OCI-LY3 (cell line): Measurements from ENCODE around the gene PSMG1.

Experiments
- H2AFZ ChIP-seq: fragments of 200-600, 300-600 bp; shearing (Covaris generic); 2 replicates; pipeline ENCODE4 v1.6.0; 2014; ENCODE audit warnings: antibody characterized with exemption, low read depth, low read length
- H3K27ac ChIP-seq: fragments of 200-600, 300-600 bp; sonication (generic); 2 replicates; pipeline ENCODE4 v1.5.1; 2014; ENCODE audit warnings: mild to moderate bottlenecking, low read length, moderate library complexity, mixed read lengths
- H3K27me3 ChIP-seq: fragments of 200-600, 300-600 bp; sonication (generic); 2 replicates; pipeline ENCODE4 v1.6.1; 2014; ENCODE audit warnings: low read depth, low read length, mixed read lengths
- H3K36me3 ChIP-seq: fragments of 200-600, 300-600 bp; sonication (generic); replicated peaks from 2 replicates; pipeline ENCODE3; 2014; ENCODE audit warnings: low read depth, low read length, mixed read lengths
- H3K4me1 ChIP-seq: fragments of 300-600, 200-600 bp; sonication (generic); 2 replicates; pipeline ENCODE4 v1.6.1; 2014; ENCODE audit warnings: low read length, mixed read lengths
- H3K4me2 ChIP-seq: fragments of 200-600, 300-600 bp; sonication (generic); 2 replicates; pipeline ENCODE4 v1.6.1; 2014; ENCODE audit warnings: low read length, mixed read lengths
- H3K4me3 ChIP-seq: fragments of 300-600, 200-600 bp; sonication (generic); 2 replicates; pipeline ENCODE4 v1.5.1; 2014; ENCODE audit warnings: antibody characterized with exemption, mild to moderate bottlenecking, low read length, moderate library complexity
- H3K79me2 ChIP-seq: fragments of 300-600, 200-600 bp; shearing (Covaris generic); 2 replicates; pipeline ENCODE4 v1.6.1; 2014; ENCODE audit warnings: mild to moderate bottlenecking, low read length, mixed read lengths
- H3K9ac ChIP-seq: fragments of 300-600, 200-600 bp; shearing (Covaris generic); 2 replicates; pipeline ENCODE4 v1.6.0; 2014; ENCODE audit warnings: mild to moderate bottlenecking, low read length, moderate library complexity
- H3K9me3 ChIP-seq: fragments of 200-600, 300-600 bp; shearing (Covaris generic); 2 replicates; pipeline ENCODE4 v1.6.1; 2014; ENCODE audit warnings: low read length, mixed read lengths; ENCODE audit not compliant: insufficient read depth
- H4K20me1 ChIP-seq: fragments of 200-600, 300-600 bp; sonication (generic); 2 replicates; pipeline ENCODE4 v1.6.1; 2016; ENCODE audit warnings: low read length, mixed read lengths; ENCODE audit not compliant: insufficient read depth
- EZH2phosphoT487 ChIP-seq: fragments of 200-600 bp; shearing (Covaris generic); IDR thresholded peaks from 2 replicates; pipeline ENCODE4 v1.6.1; 2018; ENCODE audit warnings: antibody characterized with exemption, mixed run types, low read depth
- TF ChIP-seq, protein P1 (sequence below): fragments of 200-600, 300-600 bp; sonication (generic); IDR thresholded peaks from 2 replicates; pipeline ENCODE4 v1.5.1; 2014; ENCODE audit warnings: antibody characterized with exemption, low read length, low read depth

Gene PSMG1

DNA sequence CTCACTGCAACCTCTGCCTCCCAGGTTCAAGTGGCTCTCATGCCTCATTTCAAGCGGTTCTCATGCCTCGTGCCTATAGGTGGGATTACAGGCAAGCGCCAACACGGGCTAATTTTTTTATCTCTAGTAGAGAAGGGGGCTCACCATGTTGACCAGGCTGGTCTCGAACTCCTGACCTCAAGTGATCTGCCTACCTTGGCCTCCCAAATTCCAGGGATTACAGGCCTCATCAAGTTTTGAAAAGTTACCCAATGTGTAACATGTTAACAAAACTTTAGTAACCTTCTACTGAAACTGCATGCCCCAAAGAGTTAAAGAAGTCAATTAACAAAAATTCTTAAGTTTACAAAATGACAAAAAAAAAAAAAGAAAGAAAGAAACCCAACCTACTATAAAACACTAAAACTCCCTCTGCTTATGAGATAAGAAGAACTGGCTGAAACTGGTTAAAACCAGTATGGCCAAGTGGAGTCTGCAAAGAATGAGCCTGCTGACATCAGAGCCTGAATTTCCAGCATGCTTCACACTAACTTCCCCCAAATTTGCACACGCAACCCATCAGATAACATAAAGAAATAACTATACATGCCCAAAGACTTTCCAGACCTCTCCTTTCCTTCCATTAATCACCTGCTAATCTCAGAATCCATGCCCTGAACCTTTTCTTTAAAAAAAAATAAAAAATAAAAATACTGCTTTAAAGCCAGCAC lies 25.5 kb upstream of the PSMG1 start:
- H3K36me3 ChIP-seq: peaks cover 20% of the 10 kb centered on the region
- no peaks in the 10 kb centered on the region for H4K20me1 ChIP-seq
- H2AFZ ChIP-seq: no peak overlapping the region
- no peak overlapping the region for H3K4me2 ChIP-seq
- H3K9ac ChIP-seq: no peak overlapping the region
- no peaks in the 10 kb centered on the region for H3K79me2 ChIP-seq
- no peaks in the 10 kb centered on the region for H3K4me1 ChIP-seq
- no peaks in the 10 kb centered on the region for H3K9me3 ChIP-seq
- no peak overlapping the region for H3K4me3 ChIP-seq
- TF ChIP-seq EZH2phosphoT487: no peak
- TF ChIP-seq, protein P1, sequence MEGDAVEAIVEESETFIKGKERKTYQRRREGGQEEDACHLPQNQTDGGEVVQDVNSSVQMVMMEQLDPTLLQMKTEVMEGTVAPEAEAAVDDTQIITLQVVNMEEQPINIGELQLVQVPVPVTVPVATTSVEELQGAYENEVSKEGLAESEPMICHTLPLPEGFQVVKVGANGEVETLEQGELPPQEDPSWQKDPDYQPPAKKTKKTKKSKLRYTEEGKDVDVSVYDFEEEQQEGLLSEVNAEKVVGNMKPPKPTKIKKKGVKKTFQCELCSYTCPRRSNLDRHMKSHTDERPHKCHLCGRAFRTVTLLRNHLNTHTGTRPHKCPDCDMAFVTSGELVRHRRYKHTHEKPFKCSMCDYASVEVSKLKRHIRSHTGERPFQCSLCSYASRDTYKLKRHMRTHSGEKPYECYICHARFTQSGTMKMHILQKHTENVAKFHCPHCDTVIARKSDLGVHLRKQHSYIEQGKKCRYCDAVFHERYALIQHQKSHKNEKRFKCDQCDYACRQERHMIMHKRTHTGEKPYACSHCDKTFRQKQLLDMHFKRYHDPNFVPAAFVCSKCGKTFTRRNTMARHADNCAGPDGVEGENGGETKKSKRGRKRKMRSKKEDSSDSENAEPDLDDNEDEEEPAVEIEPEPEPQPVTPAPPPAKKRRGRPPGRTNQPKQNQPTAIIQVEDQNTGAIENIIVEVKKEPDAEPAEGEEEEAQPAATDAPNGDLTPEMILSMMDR: no peak
- H3K27ac ChIP-seq: no peak overlapping the region
- no peaks in the 10 kb centered on the region for H3K27me3 ChIP-seq

- Histone ChIP-seq H3K27me3 (no peaks in the 10 kb centered on the region), H2AFZ (no peak overlapping the region), H3K27ac (no peak overlapping the region), H3K4me3 (no peak overlapping the region), H3K9ac (no peak overlapping the region), H3K9me3 (no peaks in the 10 kb centered on the region), H3K79me2 (no peaks in the 10 kb centered on the region), H3K36me3 (peaks cover 26% of the 10 kb centered on the region), H4K20me1 (no peaks in the 10 kb centered on the region), H3K4me1 (no peaks in the 10 kb centered on the region), H3K4me2 (no peak overlapping the region)
- TF ChIP-seq, protein P1: no peak
- TF ChIP-seq EZH2phosphoT487: no peak
These were observed 20.9 kb upstream of the PSMG1 start for GRCh38 chr21:39204134-39204533.

DNA sequence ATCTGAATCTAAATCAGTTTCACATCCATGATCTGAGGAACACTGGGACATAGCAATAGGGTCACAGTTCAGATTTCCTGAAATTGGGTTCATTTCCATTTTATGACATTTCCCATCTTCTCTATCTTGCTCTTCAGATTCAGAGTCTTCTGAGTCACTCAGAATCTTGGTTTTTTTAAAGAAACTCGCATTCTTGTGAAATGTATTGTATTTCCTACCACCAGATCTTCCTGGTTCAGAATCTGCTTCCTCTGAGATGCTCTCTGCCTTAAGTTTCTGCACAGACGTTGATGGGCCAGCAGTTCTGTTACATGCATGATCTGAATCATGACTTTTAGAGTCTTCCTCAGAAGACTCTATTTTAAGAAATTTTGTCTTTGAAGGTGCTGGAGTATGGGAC lies 15.5 kb upstream of the PSMG1 start:
- Histone ChIP-seq H3K27ac (no peak overlapping the region), H2AFZ (no peak overlapping the region), H3K79me2 (no peaks in the 10 kb centered on the region)

GRCh38 chr21:39197448-39198233 lies 14.4 kb upstream of the PSMG1 start:
- H3K4me3 ChIP-seq: no peak overlapping the region
- H3K36me3 ChIP-seq: peaks cover 29% of the 10 kb centered on the region
- no peak overlapping the region for H3K9ac ChIP-seq

More for the DNA sequence above, 15.5 kb upstream of the PSMG1 start:
- Histone ChIP-seq H3K27me3 (no peaks in the 10 kb centered on the region), H3K9me3 (no peaks in the 10 kb centered on the region), H3K36me3 (peaks cover 32% of the 10 kb centered on the region), H4K20me1 (no peaks in the 10 kb centered on the region), H3K4me3 (no peak overlapping the region), H3K4me1 (no peaks in the 10 kb centered on the region), H3K9ac (no peak overlapping the region), H3K4me2 (no peak overlapping the region)
- TF ChIP-seq EZH2phosphoT487: no peak
- TF ChIP-seq, protein P1: no peak

More at GRCh38 chr21:39197448-39198233, 14.4 kb upstream of the PSMG1 start:
- no peak for TF ChIP-seq EZH2phosphoT487
- TF ChIP-seq, protein P1: no peak
- Histone ChIP-seq H3K4me1 (no peaks in the 10 kb centered on the region), H3K27ac (no peak overlapping the region), H4K20me1 (no peaks in the 10 kb centered on the region), H3K27me3 (no peaks in the 10 kb centered on the region), H3K4me2 (no peak overlapping the region), H3K9me3 (no peaks in the 10 kb centered on the region), H2AFZ (no peak overlapping the region), H3K79me2 (no peaks in the 10 kb centered on the region)
